ENCODE measurements around the gene SLC25A13.

GRCh38 chr7:96244992-96245292, 77.0 kb downstream of the SLC25A13 start:
- TF ChIP-seq CTCF (conservative IDR thresholded peaks at IDR 0.05) (no peak), EZH2 (IDR thresholded peaks at IDR 0.05; ENCODE audit: low read depth) (no peak)

All from PC-9 (cell line).